Cardiac muscle cell (in vitro differentiated cells and primary cell): ENCODE measurements around the gene KIFC3. TPM values are rescaled to one million over a fixed set of nuclear protein-coding genes. Genes with fewer than 3 reads are reported as not detected.
A peak's percentile ranks its signal among the peaks of the same experiment; 100 is the strongest.

ENCODE experiments used
- DNase-seq, 2 donors: peaks; one replicate each; pipeline versions ENCODE4 v3.0.0 to v3.0.0-alpha.2; 2010 to 2017; ENCODE audit warnings: low read depth in 1 of 2, low spot score in 1 of 2
- H3K27ac ChIP-seq: fragments of 200-600 bp; sonication (generic); 2 replicates; pipeline ENCODE4 v1.5.1; 2016
- H3K27me3 ChIP-seq: fragments of 200-600 bp; sonication (generic); 2 replicates; pipeline ENCODE4 v1.6.0; 2016; ENCODE audit warnings: control low read depth
- H3K36me3 ChIP-seq: fragments of 200-600 bp; sonication (generic); 2 replicates; pipeline ENCODE4 v1.5.1; 2016; ENCODE audit warnings: control low read depth
- H3K4me1 ChIP-seq: fragments of 200-600 bp; sonication (generic); 2 replicates; pipeline ENCODE4 v1.8.1; 2017; ENCODE audit warnings: low read depth, mild to moderate bottlenecking, mixed run types
- H3K4me3 ChIP-seq: fragments of 200-600 bp; sonication (generic); 2 replicates; pipeline ENCODE4 v1.5.1; 2016; ENCODE audit warnings: mild to moderate bottlenecking
- H3K9me3 ChIP-seq: fragments of 200-600 bp; sonication (generic); 2 replicates; pipeline ENCODE4 v1.5.1; 2017; ENCODE audit warnings: low read depth, mild to moderate bottlenecking, control low read depth
- polyA plus RNA-seq: library from polyadenylated mRNA; unstranded; fragments of >200 nt; fragmentation: Nextera tagmentation; extraction: Ambion mirVana; gene quantifications from 2 replicates; pipeline ENCODE4 v1.2.1, GENCODE V29; 2016
- total RNA-seq: library from RNA; depleted of rRNA; stranded (reverse); fragments of >200 nt; gene quantifications from 2 replicates; pipeline ENCODE4 v1.2.3, GENCODE V29; 2016
- TF ChIP-seq, protein P1 (sequence below): IDR thresholded peaks from 2 replicates; pipeline ENCODE4 v1.5.1; 2012; ENCODE audit warnings: low read depth, mild to moderate bottlenecking, low read length

The KIFC3 gene
- total and polyA plus RNA-seq, 2 experiments from 2014 or later = 24.8 to 50.1 TPM

DNA sequence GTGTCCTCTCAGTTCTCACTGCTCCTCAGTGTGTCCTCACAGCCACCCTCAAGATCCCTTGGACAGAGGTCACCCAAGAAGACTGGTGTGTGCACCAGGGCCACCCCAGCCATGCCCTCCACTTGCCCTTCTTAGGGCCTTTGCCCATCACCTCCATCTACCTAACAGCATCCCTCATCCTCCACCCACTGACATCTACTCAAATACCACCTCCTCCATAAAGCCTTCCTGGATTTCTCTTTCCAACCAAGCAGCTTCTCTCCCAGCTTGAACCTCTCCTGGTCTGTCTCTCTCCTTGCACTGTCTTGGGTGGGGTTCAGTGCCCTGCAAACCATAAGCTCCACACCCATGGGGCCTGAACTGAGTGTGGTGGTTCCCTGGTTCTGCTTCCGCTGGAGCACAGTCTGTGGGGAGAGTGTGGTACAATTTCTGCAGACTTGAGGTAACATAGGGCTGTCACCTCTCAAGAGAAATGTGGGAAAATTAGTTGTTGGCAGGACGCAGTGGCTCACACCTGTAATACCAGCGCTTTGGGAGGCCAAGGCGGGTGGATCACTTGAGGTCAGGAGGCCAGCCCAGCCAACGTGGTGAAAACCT lies 52.3 kb downstream of the KIFC3 start:
- H3K9me3 ChIP-seq = no peaks in the 10 kb centered on the region
- DNase-seq = no peak
- no peaks in the 10 kb centered on the region for H3K27me3 ChIP-seq
- TF ChIP-seq, protein P1, sequence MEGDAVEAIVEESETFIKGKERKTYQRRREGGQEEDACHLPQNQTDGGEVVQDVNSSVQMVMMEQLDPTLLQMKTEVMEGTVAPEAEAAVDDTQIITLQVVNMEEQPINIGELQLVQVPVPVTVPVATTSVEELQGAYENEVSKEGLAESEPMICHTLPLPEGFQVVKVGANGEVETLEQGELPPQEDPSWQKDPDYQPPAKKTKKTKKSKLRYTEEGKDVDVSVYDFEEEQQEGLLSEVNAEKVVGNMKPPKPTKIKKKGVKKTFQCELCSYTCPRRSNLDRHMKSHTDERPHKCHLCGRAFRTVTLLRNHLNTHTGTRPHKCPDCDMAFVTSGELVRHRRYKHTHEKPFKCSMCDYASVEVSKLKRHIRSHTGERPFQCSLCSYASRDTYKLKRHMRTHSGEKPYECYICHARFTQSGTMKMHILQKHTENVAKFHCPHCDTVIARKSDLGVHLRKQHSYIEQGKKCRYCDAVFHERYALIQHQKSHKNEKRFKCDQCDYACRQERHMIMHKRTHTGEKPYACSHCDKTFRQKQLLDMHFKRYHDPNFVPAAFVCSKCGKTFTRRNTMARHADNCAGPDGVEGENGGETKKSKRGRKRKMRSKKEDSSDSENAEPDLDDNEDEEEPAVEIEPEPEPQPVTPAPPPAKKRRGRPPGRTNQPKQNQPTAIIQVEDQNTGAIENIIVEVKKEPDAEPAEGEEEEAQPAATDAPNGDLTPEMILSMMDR = no peak
- H3K27ac ChIP-seq = no peak overlapping the region
- no peaks in the 10 kb centered on the region for H3K4me1 ChIP-seq
- H3K36me3 ChIP-seq = peaks cover 4% of the 10 kb centered on the region
- no peak overlapping the region for H3K4me3 ChIP-seq

DNA sequence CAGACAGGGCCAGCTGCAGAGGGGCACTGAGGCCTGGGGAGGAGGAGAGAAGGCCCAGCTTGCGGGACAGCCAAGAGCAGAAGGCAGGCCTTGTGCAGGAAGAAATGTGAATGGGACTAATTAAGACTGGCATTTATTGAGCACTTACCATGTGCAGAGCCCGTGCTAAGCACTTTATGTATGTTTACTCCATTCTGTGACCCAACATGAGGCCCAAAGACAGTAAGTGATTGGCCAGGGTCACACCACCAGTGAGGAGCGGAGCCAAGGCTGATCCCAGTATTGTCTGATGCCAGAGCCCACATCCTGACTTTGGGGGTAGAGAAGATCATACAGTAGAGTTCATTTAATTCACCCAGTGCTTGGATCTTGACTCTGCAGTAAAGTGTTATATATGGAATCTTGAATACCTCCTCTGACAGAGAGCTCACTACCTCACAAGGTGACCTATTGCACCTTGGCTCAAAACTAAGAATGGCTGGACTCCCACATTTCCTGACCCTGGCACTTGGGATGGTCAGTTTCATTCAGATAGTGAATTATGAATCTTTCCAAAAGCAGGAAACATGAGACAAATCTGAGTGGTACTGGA lies 53.1 kb downstream of the KIFC3 start:
- DNase-seq = no peak
- TF ChIP-seq, protein P1 = no peak
- H3K27me3 ChIP-seq = no peaks in the 10 kb centered on the region
- H3K27ac ChIP-seq = no peak overlapping the region
- no peak overlapping the region for H3K4me3 ChIP-seq
- no peaks in the 10 kb centered on the region for H3K9me3 ChIP-seq
- H3K4me1 ChIP-seq = no peaks in the 10 kb centered on the region
- H3K36me3 ChIP-seq = peaks cover 4% of the 10 kb centered on the region

DNA sequence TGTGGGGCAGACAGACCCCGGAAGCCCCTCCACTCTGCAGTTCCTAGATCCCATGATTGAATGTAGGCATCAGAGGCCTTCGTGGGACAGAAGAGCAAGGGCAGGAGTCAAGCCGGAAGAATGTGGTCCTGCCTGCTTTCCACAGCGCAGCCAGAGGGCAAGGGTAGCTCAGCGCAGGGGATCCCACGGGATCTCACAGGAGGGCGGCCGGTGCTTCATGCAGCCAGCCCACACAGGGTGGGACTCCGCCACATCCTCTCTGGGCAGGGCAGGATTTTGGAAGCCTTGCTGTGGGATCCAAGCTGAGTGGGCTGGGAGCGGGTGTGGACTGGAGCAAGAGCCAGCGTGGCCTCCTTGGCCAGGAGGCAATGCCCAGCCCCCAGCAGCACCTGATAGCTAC lies 53.7 kb downstream of the KIFC3 start:
- no peaks in the 10 kb centered on the region for H3K9me3 ChIP-seq
- H3K27ac ChIP-seq = no peak overlapping the region
- no peak overlapping the region for H3K4me3 ChIP-seq
- TF ChIP-seq, protein P1 = no peak
- no peaks in the 10 kb centered on the region for H3K27me3 ChIP-seq
- no peak for DNase-seq
- peaks cover 4% of the 10 kb centered on the region for H3K36me3 ChIP-seq
- peaks cover under 1% of the 10 kb centered on the region for H3K4me1 ChIP-seq

DNA sequence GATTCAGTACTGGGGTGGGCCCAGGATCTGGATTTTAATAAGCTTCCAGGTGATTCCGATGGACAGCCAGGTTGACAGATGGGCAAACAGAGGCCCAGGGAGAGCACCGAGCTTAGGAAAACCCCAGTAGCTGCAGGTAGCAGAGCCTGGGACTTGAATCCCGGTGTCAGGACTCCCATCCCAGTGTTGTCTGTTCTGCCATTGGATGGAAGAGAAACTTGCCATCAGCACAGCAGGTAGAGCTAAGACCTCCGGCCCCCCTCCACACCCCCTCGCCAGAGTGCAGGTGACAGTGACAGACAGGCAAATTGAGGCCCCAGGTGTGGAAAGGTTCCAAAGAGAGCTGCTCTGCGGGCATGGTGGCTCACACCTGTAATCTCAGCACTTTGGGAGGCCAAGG lies 54.3 kb downstream of the KIFC3 start:
- no peak overlapping the region for H3K4me3 ChIP-seq
- no peaks in the 10 kb centered on the region for H3K9me3 ChIP-seq
- no peaks in the 10 kb centered on the region for H3K27me3 ChIP-seq
- TF ChIP-seq, protein P1 = no peak
- H3K27ac ChIP-seq = peak overlapping the region; percentile 23
- H3K36me3 ChIP-seq = peaks cover 4% of the 10 kb centered on the region
- peaks cover 5% of the 10 kb centered on the region for H3K4me1 ChIP-seq
- DNase-seq = no peak

DNA sequence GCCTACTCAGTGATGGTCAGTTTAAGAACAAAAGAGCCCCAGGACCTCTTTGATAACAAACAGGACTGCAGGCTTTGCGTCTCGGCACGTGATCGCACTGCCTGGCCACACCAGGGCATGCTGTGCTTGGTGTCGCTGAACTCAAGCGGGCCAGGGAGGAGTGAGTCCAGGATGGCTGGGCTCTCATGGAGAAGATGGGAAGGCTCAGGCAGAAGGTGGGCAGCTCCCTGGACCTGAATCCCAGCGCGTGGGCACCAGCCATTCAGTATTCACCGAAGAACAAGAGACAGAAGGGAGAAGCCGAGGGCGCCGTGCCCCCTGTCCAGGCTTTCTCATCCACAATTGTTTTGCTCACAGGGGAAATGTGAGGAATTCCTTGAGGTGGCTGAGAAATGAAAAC lies 54.8 kb downstream of the KIFC3 start:
- no peaks in the 10 kb centered on the region for H3K27me3 ChIP-seq
- no peak overlapping the region for H3K4me3 ChIP-seq
- TF ChIP-seq, protein P1 = no peak
- peak overlapping the region; percentile 23 for H3K27ac ChIP-seq
- H3K36me3 ChIP-seq = peaks cover 4% of the 10 kb centered on the region
- DNase-seq = no peak
- peaks cover 5% of the 10 kb centered on the region for H3K4me1 ChIP-seq
- H3K9me3 ChIP-seq = no peaks in the 10 kb centered on the region
